ENCODE results near the gene NKIRAS1.
"Not testable (repeated sequence)": the region's sequence is repeated elsewhere in the genome, so short reads cannot be mapped to it uniquely, and the experiment has no call there.

NKIRAS1 gene

GRCh38 chr3:23932571-23932970 is 15.8 kb upstream of the NKIRAS1 start:
- in situ Hi-C loops (cut with HindIII; ENCODE audit: low pct_unique_long_range_greater_than_20kb, low sequenced_read_pairs): no loop called here
- DNase-seq (ENCODE audit: low read depth in 1 of 2, low spot score in 1 of 2): no peak
- no peak for TF ChIP-seq JUND (IDR thresholded peaks at IDR 0.05; ENCODE audit: low read depth)

DNA sequence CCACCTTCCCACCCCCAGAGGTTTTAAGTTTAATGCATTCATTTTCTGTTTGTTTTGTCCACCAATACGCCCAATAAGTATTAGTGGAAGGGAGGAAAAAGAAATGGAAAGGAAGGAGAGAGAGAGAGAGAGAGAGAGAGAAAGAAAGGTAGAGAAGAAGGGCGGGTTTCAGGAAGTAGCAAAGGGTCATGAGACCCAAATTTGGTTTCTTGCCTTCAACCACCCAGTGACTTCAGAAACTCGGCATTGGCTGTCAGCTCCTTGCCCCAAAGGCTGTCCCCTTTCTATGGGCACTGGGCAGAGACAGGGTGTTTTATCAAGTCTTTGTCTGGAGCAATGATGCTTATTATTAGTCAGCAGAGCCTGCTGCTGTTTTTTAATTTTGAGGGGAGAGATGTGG is 14.8 kb upstream of the NKIRAS1 start:
- no peak for TF ChIP-seq JUND (IDR thresholded peaks at IDR 0.05; ENCODE audit: low read depth)
- DNase-seq (ENCODE audit: low read depth in 1 of 2, low spot score in 1 of 2): no peak
- in situ Hi-C loops (cut with HindIII; ENCODE audit: low pct_unique_long_range_greater_than_20kb, low sequenced_read_pairs): no loop called here

DNA sequence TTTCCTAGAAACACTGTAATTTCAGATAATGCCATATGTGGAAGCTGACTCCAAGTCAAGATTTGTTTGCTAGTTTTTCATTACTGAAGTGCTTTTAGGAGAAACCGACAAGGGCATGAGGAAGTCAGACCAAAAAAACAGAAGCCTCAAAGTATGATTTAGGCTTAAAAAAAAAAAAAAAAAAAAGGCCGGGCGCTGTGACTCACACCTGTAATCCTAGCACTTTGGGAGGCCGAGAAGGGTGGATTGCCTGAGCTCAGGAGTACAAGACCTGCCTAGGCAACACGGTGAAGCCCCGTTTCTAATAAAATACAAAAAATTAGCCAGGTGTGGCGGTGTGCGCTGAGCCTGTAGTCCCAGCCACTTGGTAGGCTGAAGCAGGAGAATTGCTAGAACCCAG is 11.7 kb upstream of the NKIRAS1 start:
- no peak for TF ChIP-seq JUND (IDR thresholded peaks at IDR 0.05; ENCODE audit: low read depth)
- in situ Hi-C loops (cut with HindIII; ENCODE audit: low pct_unique_long_range_greater_than_20kb, low sequenced_read_pairs): no loop called here
- no peak for DNase-seq (ENCODE audit: low read depth in 1 of 2, low spot score in 1 of 2)

- no peak for TF ChIP-seq JUND (IDR thresholded peaks at IDR 0.05; ENCODE audit: low read depth)
- no peak for DNase-seq (ENCODE audit: low read depth in 1 of 2, low spot score in 1 of 2)
- in situ Hi-C loops (cut with HindIII; ENCODE audit: low pct_unique_long_range_greater_than_20kb, low sequenced_read_pairs): no loop called here
Observed at GRCh38 chr3:23926736-23927135, 9.9 kb upstream of the NKIRAS1 start.

- no peak for TF ChIP-seq JUND (IDR thresholded peaks at IDR 0.05; ENCODE audit: low read depth)
- DNase-seq (ENCODE audit: low read depth in 1 of 2, low spot score in 1 of 2): no peak
- in situ Hi-C loops (cut with HindIII; ENCODE audit: low pct_unique_long_range_greater_than_20kb, low sequenced_read_pairs): no loop called here
Observed at GRCh38 chr3:23926246-23926645, 9.5 kb upstream of the NKIRAS1 start.

DNA sequence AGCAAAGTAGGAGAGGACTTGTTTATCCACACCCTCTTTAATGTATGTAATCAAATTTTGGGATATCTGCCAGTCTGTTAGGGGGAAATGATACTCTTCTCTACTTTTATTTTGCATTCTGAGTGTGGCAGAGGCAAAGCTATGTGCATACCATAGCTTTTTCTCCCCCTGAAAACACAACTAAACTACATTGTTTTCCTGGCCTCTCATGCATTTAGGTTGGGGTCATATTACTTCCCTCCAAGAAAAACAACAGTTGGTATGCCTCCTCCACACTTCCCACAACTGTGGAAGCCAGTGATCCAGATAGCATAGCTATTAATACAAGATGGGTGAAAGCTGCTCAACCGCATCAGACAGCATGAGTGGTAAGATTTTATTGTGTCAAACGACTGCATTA is 7.0 kb upstream of the NKIRAS1 start:
- in situ Hi-C loops (cut with HindIII; ENCODE audit: low pct_unique_long_range_greater_than_20kb, low sequenced_read_pairs): no loop called here
- DNase-seq (ENCODE audit: low read depth in 1 of 2, low spot score in 1 of 2): no peak
- TF ChIP-seq JUND (IDR thresholded peaks at IDR 0.05; ENCODE audit: low read depth): no peak

- TF ChIP-seq JUND (IDR thresholded peaks at IDR 0.05; ENCODE audit: low read depth): no peak
- in situ Hi-C loops (cut with HindIII; ENCODE audit: low pct_unique_long_range_greater_than_20kb, low sequenced_read_pairs): no loop called here
- peak in 1 of 2 experiments; percentile 23 for DNase-seq (ENCODE audit: low read depth in 1 of 2, low spot score in 1 of 2)
Observed at GRCh38 chr3:23921052-23921511, 4.3 kb upstream of the NKIRAS1 start.

- in situ Hi-C loops (cut with HindIII; ENCODE audit: low pct_unique_long_range_greater_than_20kb, low sequenced_read_pairs): no loop called here
- TF ChIP-seq JUND (IDR thresholded peaks at IDR 0.05; ENCODE audit: low read depth): no peak
- no peak for DNase-seq (ENCODE audit: low read depth in 1 of 2, low spot score in 1 of 2)
Observed at GRCh38 chr3:23920151-23920655, 3.4 kb upstream of the NKIRAS1 start.

DNA sequence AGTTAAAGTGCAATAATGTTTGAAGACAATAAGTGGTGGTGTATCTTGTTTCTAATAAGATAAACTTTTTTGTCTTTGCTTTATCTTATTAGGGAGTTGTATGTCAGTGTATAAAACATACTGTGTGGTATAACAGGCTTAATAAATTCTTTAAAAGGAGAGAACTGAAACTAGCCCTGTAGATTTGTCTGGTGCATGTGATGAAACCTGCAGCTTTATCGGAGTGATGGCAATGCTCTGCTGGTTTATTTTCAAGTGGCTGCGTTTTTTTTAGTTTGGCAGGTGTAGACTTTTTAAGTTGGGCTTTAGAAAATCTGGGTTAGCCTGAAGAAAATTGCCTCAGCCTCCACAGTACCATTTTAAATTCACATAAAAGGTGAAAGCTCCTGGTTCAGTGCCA is 2.8 kb upstream of the NKIRAS1 start:
- in situ Hi-C loops (cut with HindIII; ENCODE audit: low pct_unique_long_range_greater_than_20kb, low sequenced_read_pairs): no loop called here
- no peak for DNase-seq (ENCODE audit: low read depth in 1 of 2, low spot score in 1 of 2)
- TF ChIP-seq JUND (IDR thresholded peaks at IDR 0.05; ENCODE audit: low read depth): no peak

DNA sequence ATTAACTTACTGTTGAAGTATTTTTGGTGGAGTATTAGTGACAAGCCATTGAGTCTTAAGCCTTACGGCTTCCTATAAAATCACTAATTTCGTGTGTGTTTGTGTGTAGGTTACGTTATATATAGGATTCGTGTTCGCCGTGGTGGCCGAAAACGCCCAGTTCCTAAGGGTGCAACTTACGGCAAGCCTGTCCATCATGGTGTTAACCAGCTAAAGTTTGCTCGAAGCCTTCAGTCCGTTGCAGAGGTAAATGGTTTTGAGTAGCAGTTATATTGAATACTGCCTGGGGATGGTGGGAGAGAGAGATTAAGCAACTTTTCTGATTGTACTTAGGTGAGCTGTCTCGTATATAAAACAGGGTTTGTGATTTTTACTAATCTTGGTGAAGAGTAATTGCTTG is 1.5 kb upstream of the NKIRAS1 start:
- in situ Hi-C loops (cut with HindIII; ENCODE audit: low pct_unique_long_range_greater_than_20kb, low sequenced_read_pairs); DNase-seq (ENCODE audit: low read depth in 1 of 2, low spot score in 1 of 2): not testable (repeated sequence)

GRCh38 chr3:23917679-23918303 is 1.0 kb upstream of the NKIRAS1 start:
- peak; percentile 25 to 58 for DNase-seq (ENCODE audit: low read depth in 1 of 2, low spot score in 1 of 2)

DNA sequence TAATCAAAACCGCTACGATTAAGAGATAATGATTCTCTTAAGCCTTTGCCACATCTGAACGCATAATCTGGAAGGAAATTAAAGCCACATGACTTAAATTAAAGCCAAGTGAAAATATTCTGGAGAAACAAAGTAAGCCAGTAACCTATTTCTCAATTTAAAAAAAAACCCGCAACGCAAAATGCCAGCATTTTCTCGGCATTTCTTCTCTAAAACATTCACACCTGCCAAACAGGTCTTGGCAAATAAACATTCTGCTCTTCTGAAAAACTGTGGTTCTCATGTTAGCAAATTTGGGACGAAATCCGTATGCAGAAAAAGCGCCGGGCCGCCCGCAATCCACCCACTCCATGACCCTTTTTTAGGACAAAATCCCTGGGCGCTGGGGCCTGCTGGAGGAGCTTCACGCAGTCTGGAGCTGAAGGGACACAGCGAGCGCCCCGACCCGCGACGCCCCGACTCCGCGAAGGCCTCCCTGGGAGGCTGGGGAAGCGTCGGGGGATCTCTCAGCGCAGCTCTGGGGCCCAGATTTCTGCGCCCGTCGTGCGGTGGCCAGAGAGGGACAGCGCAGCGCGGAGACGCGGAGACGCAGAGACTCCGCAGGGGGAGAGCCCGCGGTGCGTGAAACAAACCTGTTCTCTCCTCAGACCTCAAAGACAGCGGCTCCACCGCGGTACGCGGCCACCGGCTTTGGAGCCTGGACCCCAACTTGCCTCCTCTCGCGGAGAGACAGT is 471 bp downstream of the NKIRAS1 start:
- in situ Hi-C loops (cut with HindIII; ENCODE audit: low pct_unique_long_range_greater_than_20kb, low sequenced_read_pairs): no loop called here
- DNase-seq (ENCODE audit: low read depth in 1 of 2, low spot score in 1 of 2): no peak
- no peak for TF ChIP-seq JUND (IDR thresholded peaks at IDR 0.05; ENCODE audit: low read depth)

More at GRCh38 chr3:23917679-23918303, 1.0 kb upstream of the NKIRAS1 start:
- in situ Hi-C loops (cut with HindIII; ENCODE audit: low pct_unique_long_range_greater_than_20kb, low sequenced_read_pairs): not testable (repeated sequence)

GRCh38 chr3:23915537-23916108 is 1.2 kb downstream of the NKIRAS1 start:
- in situ Hi-C loops (cut with HindIII; ENCODE audit: low pct_unique_long_range_greater_than_20kb, low sequenced_read_pairs): no loop called here
- no peak for DNase-seq (ENCODE audit: low read depth in 1 of 2, low spot score in 1 of 2)
- no peak for TF ChIP-seq JUND (IDR thresholded peaks at IDR 0.05; ENCODE audit: low read depth)
